ENCODE results near the gene PLCB1.

Gene PLCB1

GRCh38 chr20:8505476-8506200 is 373.6 kb downstream of the PLCB1 start:
- DNase-seq (ENCODE audit: low read depth), result no peak

GRCh38 chr20:8507231-8507630 is 375.2 kb downstream of the PLCB1 start:
- DNase-seq (ENCODE audit: low read depth), result no peak

GRCh38 chr20:8509809-8510208 is 377.7 kb downstream of the PLCB1 start:
- peak; percentile 22 for DNase-seq (ENCODE audit: low read depth)

- DNase-seq (ENCODE audit: low read depth), result no peak
Observed at GRCh38 chr20:8510808-8511207, 378.7 kb downstream of the PLCB1 start.

- no peak for DNase-seq (ENCODE audit: low read depth)
Observed at GRCh38 chr20:8512003-8512402, 379.9 kb downstream of the PLCB1 start.

GRCh38 chr20:8515810-8516435 is 383.9 kb downstream of the PLCB1 start:
- no peak for DNase-seq (ENCODE audit: low read depth)

GRCh38 chr20:8518878-8519277 is 386.8 kb downstream of the PLCB1 start:
- no peak for DNase-seq (ENCODE audit: low read depth)

- DNase-seq (ENCODE audit: low read depth), result no peak
Observed at GRCh38 chr20:8519887-8520286, 387.8 kb downstream of the PLCB1 start.

- no peak for DNase-seq (ENCODE audit: low read depth)
Observed at GRCh38 chr20:8522168-8522567, 390.1 kb downstream of the PLCB1 start.

GRCh38 chr20:8523684-8524083 is 391.6 kb downstream of the PLCB1 start:
- DNase-seq (ENCODE audit: low read depth), result no peak

GRCh38 chr20:8524101-8525016 is 392.3 kb downstream of the PLCB1 start:
- peak; percentile 18 for DNase-seq (ENCODE audit: low read depth)

- no peak for DNase-seq (ENCODE audit: low read depth)
Observed at GRCh38 chr20:8525017-8525343, 392.9 kb downstream of the PLCB1 start.

GRCh38 chr20:8526610-8527009 is 394.5 kb downstream of the PLCB1 start:
- no peak for DNase-seq (ENCODE audit: low read depth)

GRCh38 chr20:8527998-8528723 is 396.1 kb downstream of the PLCB1 start:
- DNase-seq (ENCODE audit: low read depth), result peak; percentile 84

GRCh38 chr20:8530022-8530421 is 398.0 kb downstream of the PLCB1 start:
- peak; percentile 48 for DNase-seq (ENCODE audit: low read depth)

GRCh38 chr20:8532169-8532568 is 400.1 kb downstream of the PLCB1 start:
- DNase-seq (ENCODE audit: low read depth), result no peak

GRCh38 chr20:8534368-8535160 is 402.5 kb downstream of the PLCB1 start:
- peak; percentile 31 for DNase-seq (ENCODE audit: low read depth)

GRCh38 chr20:8535403-8536261 is 403.6 kb downstream of the PLCB1 start:
- DNase-seq (ENCODE audit: low read depth), result peak; percentile 29

- no peak for DNase-seq (ENCODE audit: low read depth)
Observed at GRCh38 chr20:8536262-8536618, 404.2 kb downstream of the PLCB1 start.

- DNase-seq (ENCODE audit: low read depth), result no peak
Observed at GRCh38 chr20:8540466-8540865, 408.4 kb downstream of the PLCB1 start.

GRCh38 chr20:8542110-8542486 is 410.0 kb downstream of the PLCB1 start:
- peak; percentile 60 for DNase-seq (ENCODE audit: low read depth)
